GM21723 (cell line): ENCODE measurements around the gene VPS8.

Experiments
- ATAC-seq: cut with Tn5 transposase; IDR thresholded peaks from one replicate; pipeline ENCODE4 v1.9.1; 2021; ENCODE audit warnings: mild to moderate bottlenecking, moderate library complexity; ENCODE audit not compliant: unreplicated experiment

VPS8 gene

GRCh38 chr3:184807549-184807948, 4.4 kb upstream of the VPS8 start:
- ATAC-seq, result no peak

GRCh38 chr3:184808021-184808420, 3.9 kb upstream of the VPS8 start:
- ATAC-seq, result no peak

GRCh38 chr3:184810146-184810545, 1.8 kb upstream of the VPS8 start:
- ATAC-seq, result no peak

GRCh38 chr3:184811034-184811433, 932 bp upstream of the VPS8 start:
- no peak for ATAC-seq

- ATAC-seq, result no peak
Measured at GRCh38 chr3:184811663-184811998, 335 bp upstream of the VPS8 start.

GRCh38 chr3:184812662-184813042, 686 bp downstream of the VPS8 start:
- peak; percentile 41 for ATAC-seq

GRCh38 chr3:184813357-184813756, 1.4 kb downstream of the VPS8 start:
- no peak for ATAC-seq

GRCh38 chr3:184814214-184814613, 2.2 kb downstream of the VPS8 start:
- no peak for ATAC-seq

GRCh38 chr3:184815046-184815930, 3.3 kb downstream of the VPS8 start:
- ATAC-seq, result no peak

- ATAC-seq, result no peak
Measured at GRCh38 chr3:184816614-184817013, 4.6 kb downstream of the VPS8 start.

GRCh38 chr3:184820525-184820924, 8.6 kb downstream of the VPS8 start:
- no peak for ATAC-seq

GRCh38 chr3:184821034-184821433, 9.1 kb downstream of the VPS8 start:
- no peak for ATAC-seq

GRCh38 chr3:184822081-184822480, 10.1 kb downstream of the VPS8 start:
- no peak for ATAC-seq

- ATAC-seq, result no peak
Measured at GRCh38 chr3:184822654-184823053, 10.7 kb downstream of the VPS8 start.

- ATAC-seq, result no peak
Measured at GRCh38 chr3:184823990-184824389, 12.0 kb downstream of the VPS8 start.

- ATAC-seq, result no peak
Measured at GRCh38 chr3:184825121-184825820, 13.3 kb downstream of the VPS8 start.

GRCh38 chr3:184827572-184827971, 15.6 kb downstream of the VPS8 start:
- ATAC-seq, result no peak

GRCh38 chr3:184832044-184832443, 20.1 kb downstream of the VPS8 start:
- ATAC-seq, result no peak

- no peak for ATAC-seq
Measured at GRCh38 chr3:184832903-184833302, 20.9 kb downstream of the VPS8 start.

GRCh38 chr3:184836090-184836822, 24.3 kb downstream of the VPS8 start:
- ATAC-seq, result no peak

GRCh38 chr3:184842433-184842832, 30.5 kb downstream of the VPS8 start:
- no peak for ATAC-seq

- ATAC-seq, result no peak
Measured at GRCh38 chr3:184845819-184846218, 33.9 kb downstream of the VPS8 start.
